DND-41 (cell line): ENCODE results near the gene KLF11.
"Not testable (repeated sequence)": the region's sequence is repeated elsewhere in the genome, so short reads cannot be mapped to it uniquely, and the experiment has no call there.

ENCODE experiments used
- ATAC-seq: fragments of 200-7000 bp; cut with Tn5 transposase; 3 replicates; pipeline ENCODE4 v1.9.1; 2021; ENCODE audit warnings: low read depth; ENCODE audit not compliant: insufficient read depth
- DNase-seq: peaks from one replicate; pipeline ENCODE4 v3.0.0-alpha.2; 2020
- H2AFZ ChIP-seq: 2 replicates; pipeline ENCODE4 v1.6.0; 2012; ENCODE audit warnings: low read depth, low read length
- H3K27ac ChIP-seq: 2 replicates; pipeline ENCODE4 v1.5.1; 2012; ENCODE audit warnings: low read length, inconsistent platforms
- H3K27me3 ChIP-seq: fragments of 200-600 bp; sonication (generic); 2 replicates; pipeline ENCODE4 v1.6.0; 2012; ENCODE audit warnings: low read length, mild to moderate bottlenecking, inconsistent platforms; ENCODE audit not compliant: insufficient read depth, poor library complexity
- H3K36me3 ChIP-seq: 2 replicates; pipeline ENCODE4 v1.5.1; 2012; ENCODE audit warnings: low read length, inconsistent platforms; ENCODE audit not compliant: insufficient read depth
- H3K4me1 ChIP-seq: 2 replicates; pipeline ENCODE4 v1.5.1; 2012; ENCODE audit warnings: mild to moderate bottlenecking, low read length; ENCODE audit not compliant: insufficient read depth
- H3K4me2 ChIP-seq: 2 replicates; pipeline ENCODE4 v1.6.0; 2012; ENCODE audit warnings: mild to moderate bottlenecking, moderate library complexity, low read length, inconsistent platforms; ENCODE audit not compliant: insufficient read depth
- H3K4me3 ChIP-seq, 2 experiments: fragments of 200-600 bp in 1 of 2; shearing (Covaris generic) in 1 of 2; 2 replicates each; pipeline ENCODE4 v1.5.1; 2012 to 2016; ENCODE audit warnings: inconsistent platforms in 2 of 2, low read length in 2 of 2, mild to moderate bottlenecking in 2 of 2, low read depth in 1 of 2, moderate library complexity in 1 of 2
- H3K79me2 ChIP-seq: 2 replicates; pipeline ENCODE4 v1.6.0; 2012; ENCODE audit warnings: low read length, inconsistent platforms; ENCODE audit not compliant: insufficient read depth
- H3K9ac ChIP-seq: 2 replicates; pipeline ENCODE4 v1.6.0; 2012; ENCODE audit warnings: low read depth, mild to moderate bottlenecking, inconsistent platforms, low read length, moderate library complexity
- H3K9me3 ChIP-seq: 2 replicates; pipeline ENCODE4 v1.5.1; 2012; ENCODE audit warnings: low read length, moderate library complexity, mild to moderate bottlenecking, inconsistent platforms; ENCODE audit not compliant: insufficient read depth, severe bottlenecking
- H4K20me1 ChIP-seq: 2 replicates; pipeline ENCODE4 v1.6.0; 2012; ENCODE audit warnings: low read length; ENCODE audit not compliant: insufficient read depth
- EZH2 ChIP-seq: IDR thresholded peaks from 3 replicates; pipeline ENCODE4 v1.6.1; 2012; ENCODE audit warnings: borderline replicate concordance, low read depth, mild to moderate bottlenecking, moderate library complexity, low read length, inconsistent platforms; ENCODE audit not compliant: severe bottlenecking
- TF ChIP-seq, protein P1 (sequence below): IDR thresholded peaks from 2 replicates; pipeline ENCODE4 v1.5.1; 2012; ENCODE audit warnings: borderline replicate concordance, low read length, moderate library complexity, mild to moderate bottlenecking; ENCODE audit not compliant: poor library complexity, severe bottlenecking; ENCODE audit errors: extremely low read depth

Gene KLF11

GRCh38 chr2:10030311-10030736 is 13.0 kb upstream of the KLF11 start:
- H3K36me3 ChIP-seq = no peaks in the 10 kb centered on the region
- H4K20me1 ChIP-seq = no peaks in the 10 kb centered on the region
- H3K9ac ChIP-seq = no peak overlapping the region
- no peak overlapping the region for H3K4me3 ChIP-seq
- no peak overlapping the region for H3K27ac ChIP-seq
- no peaks in the 10 kb centered on the region for H3K79me2 ChIP-seq
- no peaks in the 10 kb centered on the region for H3K27me3 ChIP-seq
- ATAC-seq (no peak), DNase-seq (no peak)
- TF ChIP-seq EZH2 = no peak
- TF ChIP-seq, protein P1, sequence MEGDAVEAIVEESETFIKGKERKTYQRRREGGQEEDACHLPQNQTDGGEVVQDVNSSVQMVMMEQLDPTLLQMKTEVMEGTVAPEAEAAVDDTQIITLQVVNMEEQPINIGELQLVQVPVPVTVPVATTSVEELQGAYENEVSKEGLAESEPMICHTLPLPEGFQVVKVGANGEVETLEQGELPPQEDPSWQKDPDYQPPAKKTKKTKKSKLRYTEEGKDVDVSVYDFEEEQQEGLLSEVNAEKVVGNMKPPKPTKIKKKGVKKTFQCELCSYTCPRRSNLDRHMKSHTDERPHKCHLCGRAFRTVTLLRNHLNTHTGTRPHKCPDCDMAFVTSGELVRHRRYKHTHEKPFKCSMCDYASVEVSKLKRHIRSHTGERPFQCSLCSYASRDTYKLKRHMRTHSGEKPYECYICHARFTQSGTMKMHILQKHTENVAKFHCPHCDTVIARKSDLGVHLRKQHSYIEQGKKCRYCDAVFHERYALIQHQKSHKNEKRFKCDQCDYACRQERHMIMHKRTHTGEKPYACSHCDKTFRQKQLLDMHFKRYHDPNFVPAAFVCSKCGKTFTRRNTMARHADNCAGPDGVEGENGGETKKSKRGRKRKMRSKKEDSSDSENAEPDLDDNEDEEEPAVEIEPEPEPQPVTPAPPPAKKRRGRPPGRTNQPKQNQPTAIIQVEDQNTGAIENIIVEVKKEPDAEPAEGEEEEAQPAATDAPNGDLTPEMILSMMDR = no peak
- H3K4me1 ChIP-seq = no peaks in the 10 kb centered on the region
- H2AFZ ChIP-seq = no peak overlapping the region
- H3K4me2 ChIP-seq = no peak overlapping the region
- H3K9me3 ChIP-seq = no peaks in the 10 kb centered on the region

DNA sequence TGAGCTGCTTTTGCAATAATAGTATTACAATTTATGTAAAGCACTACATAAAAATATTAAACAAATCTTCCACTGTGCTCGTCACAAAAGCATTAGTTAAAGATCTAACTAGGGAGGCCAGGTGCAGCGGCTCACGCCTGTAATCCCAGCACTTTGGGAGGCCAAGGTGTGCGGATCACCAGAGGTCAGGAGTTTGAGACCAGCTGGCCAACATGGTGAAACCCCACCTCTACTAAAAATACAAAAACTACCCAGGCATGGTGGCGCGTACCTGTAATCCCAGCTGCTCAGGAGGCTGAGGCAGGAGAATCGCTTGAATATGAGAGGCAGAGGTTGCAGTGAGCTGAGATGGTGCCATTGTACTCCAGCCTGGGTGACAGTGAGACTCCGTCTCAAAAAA is 12.6 kb upstream of the KLF11 start:
- not testable (repeated sequence) for H3K9me3 ChIP-seq, H3K4me1 ChIP-seq, H3K9ac ChIP-seq, ATAC-seq, H3K27me3 ChIP-seq, H3K4me2 ChIP-seq, DNase-seq, H3K4me3 ChIP-seq, H3K36me3 ChIP-seq, H4K20me1 ChIP-seq, H3K27ac ChIP-seq, H3K79me2 ChIP-seq, H2AFZ ChIP-seq

GRCh38 chr2:10031886-10032745 is 11.2 kb upstream of the KLF11 start:
- Histone ChIP-seq H3K27ac (no peak overlapping the region), H3K4me2 (no peak overlapping the region), H3K79me2 (no peaks in the 10 kb centered on the region), H3K4me3 (no peak overlapping the region), H4K20me1 (no peaks in the 10 kb centered on the region), H3K9ac (no peak overlapping the region), H3K9me3 (no peaks in the 10 kb centered on the region), H3K4me1 (no peaks in the 10 kb centered on the region), H2AFZ (no peak overlapping the region), H3K36me3 (no peaks in the 10 kb centered on the region), H3K27me3 (no peaks in the 10 kb centered on the region)
- ATAC-seq (no peak), DNase-seq (no peak)
- TF ChIP-seq, protein P1 = no peak
- TF ChIP-seq EZH2 = no peak

GRCh38 chr2:10032746-10033105 is 10.6 kb upstream of the KLF11 start:
- Histone ChIP-seq H3K4me2 (no peak overlapping the region), H3K36me3 (no peaks in the 10 kb centered on the region), H4K20me1 (no peaks in the 10 kb centered on the region), H3K4me3 (no peak overlapping the region), H3K9ac (no peak overlapping the region), H3K9me3 (no peaks in the 10 kb centered on the region), H3K27ac (no peak overlapping the region), H3K79me2 (no peaks in the 10 kb centered on the region), H3K27me3 (no peaks in the 10 kb centered on the region), H2AFZ (no peak overlapping the region), H3K4me1 (no peaks in the 10 kb centered on the region)
- no peak for DNase-seq
- no peak for TF ChIP-seq EZH2
- TF ChIP-seq, protein P1 = no peak
- no peak for ATAC-seq
